ENCODE results near the gene ATP11A.

The ATP11A gene

DNA sequence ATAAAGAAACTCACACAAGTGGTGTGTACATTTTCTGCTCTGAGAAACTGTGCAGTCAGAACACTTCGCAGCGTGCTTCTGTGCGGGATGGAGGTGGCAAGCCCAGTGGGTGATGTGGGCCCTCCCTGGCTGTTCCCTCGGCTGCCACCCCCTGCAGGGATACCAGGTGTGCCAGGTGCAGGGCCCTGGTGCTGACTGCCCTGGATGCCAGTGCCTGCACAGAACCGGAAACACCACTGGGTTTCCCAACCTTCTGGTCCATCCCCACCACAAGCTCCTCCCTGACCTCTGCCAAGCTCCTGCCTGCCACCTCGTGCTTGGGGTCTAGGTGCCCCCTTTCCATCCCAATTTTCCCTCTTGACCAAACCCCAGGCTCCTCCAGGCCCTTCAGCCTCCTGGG, 197.3 kb downstream of the ATP11A start:
- DNase-seq = no peak

DNA sequence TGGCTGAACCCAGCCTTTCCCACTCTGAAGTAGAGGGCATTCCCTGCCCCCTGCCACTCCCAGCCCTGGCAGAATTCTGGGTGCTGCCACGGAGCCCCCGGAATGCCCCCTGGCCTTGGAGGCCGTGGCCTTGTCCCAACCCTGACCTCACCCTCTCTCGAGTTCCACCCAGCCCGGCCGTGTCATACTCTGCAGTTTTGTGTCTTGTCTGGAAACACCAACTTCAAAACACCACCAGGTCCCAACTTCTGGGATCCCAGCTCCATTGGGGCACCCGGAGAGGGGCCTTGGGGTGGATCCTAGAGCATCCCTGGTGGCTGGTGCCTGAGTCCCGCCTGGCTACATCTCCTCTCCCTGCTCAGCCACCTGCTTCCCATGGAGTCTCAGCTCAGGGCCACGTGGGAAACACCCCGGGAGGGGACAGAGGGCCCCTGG, 197.7 kb downstream of the ATP11A start:
- DNase-seq = no peak

GRCh38 chr13:112888238-112889111, 198.6 kb downstream of the ATP11A start:
- DNase-seq = no peak

DNA sequence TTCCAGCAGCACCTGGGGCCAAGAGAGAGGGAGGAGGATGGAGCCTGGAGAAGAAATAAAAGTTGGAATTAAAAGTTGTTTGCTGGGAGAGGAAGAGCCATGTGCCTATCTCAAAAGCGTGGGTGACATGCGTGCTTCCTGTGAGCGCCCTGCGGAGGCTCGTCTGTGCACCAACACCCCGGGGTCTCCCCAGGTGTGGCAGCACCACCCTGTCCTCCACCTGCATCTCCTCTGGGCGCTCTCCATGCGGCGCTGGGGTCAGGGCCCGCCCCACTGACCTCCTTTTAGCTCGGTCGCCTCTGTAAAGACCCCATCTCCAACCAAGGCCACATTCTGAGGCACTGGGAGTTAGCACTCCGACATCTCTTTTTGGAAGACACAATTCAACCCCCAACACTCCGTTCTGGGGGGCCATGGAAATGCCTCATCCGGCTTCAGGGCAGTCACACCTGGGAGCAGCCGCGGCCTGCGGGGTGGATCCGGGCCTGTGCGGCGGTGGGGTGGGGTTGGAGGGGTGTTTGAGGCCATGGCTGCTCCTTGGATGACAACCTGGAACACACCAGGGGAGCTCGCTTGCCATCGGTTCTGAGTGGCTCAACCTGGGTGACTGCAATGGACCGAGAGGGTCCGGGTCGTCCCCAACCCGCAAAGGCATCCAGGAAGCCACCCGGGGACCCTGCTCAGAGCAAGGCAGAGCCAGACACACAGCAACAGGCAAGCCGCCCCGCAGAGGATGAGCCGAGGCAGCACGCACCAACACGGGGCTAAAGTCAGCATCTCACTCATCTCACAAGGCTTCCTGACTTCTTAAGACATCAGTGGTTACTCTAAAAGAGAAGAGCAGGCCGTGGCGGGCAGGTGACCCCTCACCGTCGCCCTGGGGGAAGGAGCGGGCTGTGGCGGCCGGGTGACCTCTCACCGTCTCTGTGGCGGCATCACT, 199.8 kb downstream of the ATP11A start:
- no peak for DNase-seq

GRCh38 chr13:112890316-112891145, 200.7 kb downstream of the ATP11A start:
- DNase-seq = no peak

- no peak for DNase-seq
Measured at GRCh38 chr13:112891477-112892401, 201.9 kb downstream of the ATP11A start.

- DNase-seq = no peak
Measured at GRCh38 chr13:112892426-112893206, 202.8 kb downstream of the ATP11A start.

- no peak for DNase-seq
Measured at GRCh38 chr13:112893207-112893569, 203.3 kb downstream of the ATP11A start.

DNA sequence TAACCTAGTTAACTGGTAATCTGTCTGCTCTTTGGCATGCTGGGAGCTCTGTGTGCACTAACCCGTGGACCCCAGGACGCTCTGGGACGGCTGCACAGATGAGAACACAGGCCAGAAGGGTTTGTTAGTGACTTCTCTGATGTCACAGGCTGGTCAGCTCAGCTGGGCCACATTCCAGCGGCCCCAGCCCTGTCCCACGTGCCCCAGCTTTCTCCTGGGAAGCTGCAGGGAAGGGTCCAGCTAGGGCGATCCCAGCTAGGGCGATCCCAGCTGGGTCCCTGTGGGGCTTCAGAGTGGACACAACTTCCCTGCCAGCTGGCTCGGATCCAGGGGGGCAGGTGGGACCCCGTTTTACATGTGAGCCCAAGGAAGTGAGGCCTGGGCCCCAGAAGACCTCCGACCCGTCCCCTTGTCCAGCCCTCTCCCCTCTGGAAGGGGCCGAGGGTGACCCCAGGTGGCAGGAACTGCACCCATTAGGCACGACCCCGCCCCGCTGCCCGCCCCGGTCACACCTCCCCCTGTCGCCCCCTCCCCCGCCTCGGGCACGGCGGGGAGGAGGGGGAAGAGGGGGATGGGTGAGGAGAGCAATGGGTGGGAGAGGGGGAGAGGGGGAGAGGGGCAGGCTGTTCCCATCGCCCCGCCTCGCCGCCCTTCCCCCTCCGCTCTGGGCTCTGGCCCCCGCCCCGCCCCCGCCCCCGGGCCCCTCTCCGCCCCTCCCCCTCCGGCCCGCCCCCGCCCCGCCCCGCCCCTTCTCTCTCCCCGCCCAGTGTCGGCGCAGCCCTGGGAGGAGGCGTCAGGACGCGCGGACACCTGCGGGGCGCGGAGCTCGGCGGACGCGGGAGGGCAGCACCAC, 204.0 kb downstream of the ATP11A start:
- DNase-seq = no peak

- no peak for DNase-seq
Measured at GRCh38 chr13:112894423-112894672, 204.5 kb downstream of the ATP11A start.

DNA sequence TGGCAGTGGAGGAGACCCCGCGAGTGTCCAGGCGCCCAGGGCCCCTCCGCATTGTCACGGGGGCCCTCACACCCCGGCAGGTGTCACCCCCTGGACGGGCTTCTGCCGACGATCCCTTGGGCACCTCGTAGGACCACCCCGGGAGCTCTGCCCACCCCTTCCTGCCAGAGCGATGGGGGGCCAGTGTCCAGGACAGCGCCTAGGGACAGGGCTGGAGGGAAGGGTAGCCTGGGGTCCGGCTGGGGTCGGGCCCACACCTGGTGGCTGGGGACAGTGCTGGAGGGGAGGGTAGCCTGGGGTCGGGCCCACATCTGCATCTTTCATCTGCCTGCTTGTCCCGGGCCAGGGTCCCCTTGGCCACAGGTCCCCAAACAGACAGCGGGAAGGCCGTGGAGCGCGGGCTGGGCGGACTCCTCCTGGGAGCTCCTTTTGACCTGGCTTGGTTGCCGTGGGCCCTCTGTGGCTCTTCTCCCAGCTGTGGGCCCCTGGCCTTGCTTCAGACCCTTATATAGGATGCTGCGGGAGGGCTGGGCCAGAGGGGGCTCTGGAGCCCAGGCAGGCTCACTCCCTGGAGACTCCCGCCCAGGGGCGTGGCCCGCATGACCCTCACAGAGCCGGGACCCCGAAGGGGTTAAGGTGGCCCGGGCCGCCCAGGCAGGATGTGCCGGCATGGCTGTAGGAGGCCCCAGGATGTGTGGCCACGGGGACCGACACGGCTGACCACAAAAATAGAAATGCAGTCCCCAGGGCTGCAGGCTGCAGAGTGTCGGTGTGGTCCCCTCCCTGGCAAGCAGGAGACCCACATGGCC, 205.0 kb downstream of the ATP11A start:
- DNase-seq = no peak

- DNase-seq = no peak
Measured at GRCh38 chr13:112895521-112896465, 206.0 kb downstream of the ATP11A start.

- no peak for DNase-seq
Measured at GRCh38 chr13:112896736-112897602, 207.1 kb downstream of the ATP11A start.

DNA sequence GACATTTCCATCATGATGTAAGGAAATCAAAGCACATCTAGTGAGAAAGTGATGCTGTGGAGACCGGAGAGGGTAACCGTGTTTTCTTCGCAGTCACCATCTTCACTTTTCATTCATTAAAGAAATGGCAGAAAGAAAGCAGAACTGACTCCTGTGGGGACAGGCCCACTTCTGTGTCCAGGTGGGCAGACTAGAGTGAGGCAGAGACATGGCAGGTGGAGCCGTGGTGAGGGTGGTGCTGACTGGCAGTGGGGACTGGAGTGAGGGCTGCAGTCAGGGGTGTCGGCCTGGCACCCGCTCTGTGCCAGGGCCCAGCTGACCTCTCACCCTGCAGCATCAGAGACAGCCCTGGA, 207.7 kb downstream of the ATP11A start:
- DNase-seq = no peak

- DNase-seq = no peak
Measured at GRCh38 chr13:112897956-112898620, 208.2 kb downstream of the ATP11A start.

DNA sequence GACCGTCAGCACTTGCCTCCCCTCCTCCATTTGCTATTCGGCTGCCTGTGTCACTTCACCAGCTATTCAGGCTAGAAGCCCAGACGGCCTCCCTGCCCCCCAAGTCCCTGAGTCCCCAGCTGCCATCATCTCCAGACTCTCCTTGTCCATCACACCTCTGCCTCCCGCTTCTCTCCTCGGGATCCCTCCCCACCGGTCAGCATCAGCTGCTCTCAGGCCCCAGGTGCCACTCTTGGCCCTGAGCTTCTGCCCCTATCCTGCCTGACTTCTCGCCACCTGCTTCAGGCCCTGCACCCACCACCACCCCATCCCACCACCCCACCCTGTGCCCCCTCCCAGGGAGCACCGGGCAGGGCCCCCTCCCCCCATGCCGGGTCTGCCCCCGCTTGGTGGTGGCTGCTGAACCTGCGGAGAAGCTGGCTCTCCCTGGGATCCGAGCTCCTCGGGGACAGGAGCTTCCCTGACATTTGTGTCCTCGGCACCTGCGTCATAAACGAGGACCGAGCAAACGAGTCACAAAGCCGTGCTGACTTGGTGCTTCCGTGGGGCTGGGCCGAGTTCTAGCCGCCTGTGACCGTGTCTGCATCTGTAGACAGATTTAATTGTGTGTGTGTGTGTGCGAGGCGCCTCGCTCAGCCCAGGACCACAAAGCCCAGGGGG, 208.9 kb downstream of the ATP11A start:
- no peak for DNase-seq

Measured in inflammatory macrophage treated with lipopolysaccharide for 1 hour (primary cell).